Lower leg skin (tissue), 3 donors: Measurements from ENCODE around the gene POC1A.

Source experiments
- CTCF ChIP-seq, 3 donors: fragments of 450-650 bp; IDR thresholded peaks; one replicate each; pipeline ENCODE4 v1.5.1; 2016; ENCODE audit warnings: antibody characterized with exemption in 3 of 3, mild to moderate bottlenecking in 3 of 3, moderate library complexity in 2 of 3
- POLR2A ChIP-seq, 2 donors: fragments of 450-650 bp; IDR thresholded peaks; one replicate each; pipeline ENCODE4 v1.6.1; 2016 to 2017; ENCODE audit warnings: antibody characterized with exemption in 2 of 2, mild to moderate bottlenecking in 1 of 2, moderate library complexity in 1 of 2

GRCh38 chr3:52175416-52176179, 21.4 kb upstream of the POC1A start:
- TF ChIP-seq CTCF (IDR thresholded peaks at IDR 0.05) (no peak), POLR2A (IDR thresholded peaks at IDR 0.05) (no peak)
